Esophagus muscularis mucosa (tissue), 4 donors: ENCODE measurements around the gene FBXO39. TPM values are rescaled to one million over a fixed set of nuclear protein-coding genes. Genes with fewer than 3 reads are reported as not detected.

Source experiments
- DNase-seq: peaks from one replicate; pipeline ENCODE4 v3.0.0-alpha.2; 2017; ENCODE audit errors: extremely low spot score
- H3K27ac ChIP-seq, 4 donors: fragments of 200-600 bp; sonication (generic); replicated peaks in 1 of 4; 1 replicate in 3 of 4; 2 replicates in 1 of 4; pipeline ENCODE4 v1.5.1; 2016 to 2019; ENCODE audit warnings: mild to moderate bottlenecking in 1 of 4
- H3K27me3 ChIP-seq, 4 donors: fragments of 200-600 bp; sonication (generic); one replicate each; pipeline versions ENCODE4 v1.5.1 to v1.6.0; 2016 to 2019
- H3K36me3 ChIP-seq, 4 donors: fragments of 200-600 bp; sonication (generic); one replicate each; pipeline ENCODE4 v1.5.1; 2016 to 2019
- H3K4me1 ChIP-seq, 4 donors: fragments of 200-600 bp; sonication (generic); one replicate each; pipeline ENCODE4 v1.5.1; 2016 to 2019
- H3K4me3 ChIP-seq, 4 donors: fragments of 200-600 bp; sonication (generic); 1 replicate in 2 of 4; 2 replicates in 2 of 4; pipeline ENCODE4 v1.5.1; 2016 to 2019; ENCODE audit warnings: mild to moderate bottlenecking in 4 of 4, moderate library complexity in 1 of 4
- H3K9me3 ChIP-seq, 4 donors: fragments of 200-600 bp; sonication (generic); 1 replicate in 3 of 4; 2 replicates in 1 of 4; pipeline ENCODE4 v1.5.1; 2016 to 2019
- EP300 ChIP-seq: sonication (generic); formaldehyde crosslinking; IDR thresholded peaks from one replicate; pipeline ENCODE4 v1.6.1; 2017; ENCODE audit warnings: antibody characterized with exemption
- POLR2A ChIP-seq: fragments of 450-650 bp; IDR thresholded peaks from one replicate; pipeline ENCODE4 v1.6.1; 2017; ENCODE audit warnings: antibody characterized with exemption, moderate library complexity, mild to moderate bottlenecking, low read depth
- POLR2AphosphoS5 ChIP-seq, 2 donors: sonication (generic); formaldehyde crosslinking; IDR thresholded peaks; one replicate each; pipeline ENCODE4 v1.6.1; 2017; ENCODE audit warnings: antibody characterized with exemption in 2 of 2
- WGBS: methylation state at CpG from one replicate; pipeline ENCODE4 v1.1.5; 2018; 5-methylcytosine and 5-hydroxymethylcytosine counted together
- intact Hi-C: fragments of 100-400 bp; cut with DNase I; formaldehyde crosslinking; loops from one replicate; pipeline ENCODE4 v1.15.1; 2023
- total RNA-seq, 4 donors: library from RNA; depleted of rRNA; stranded (reverse); fragments of >200 nt; gene quantifications; one replicate each; pipeline versions ENCODE4 v1.1.0 to v1.2.1, GENCODE V29; 2016
- TF ChIP-seq, protein P1 (sequence below), 3 experiments: fragments of 200-600 bp in 2 of 3; fragments of 450-650 bp in 1 of 3; sonication (generic) in 2 of 3; IDR thresholded peaks; one replicate each; pipeline ENCODE4 v1.5.1; 2017 to 2019; ENCODE audit warnings: antibody characterized with exemption in 3 of 3, mild to moderate bottlenecking in 2 of 3, moderate library complexity in 1 of 3

The FBXO39 gene
- total RNA-seq, 4 donors from 2014 or later = 0.33 to 0.83 TPM; not detected in 2

DNA sequence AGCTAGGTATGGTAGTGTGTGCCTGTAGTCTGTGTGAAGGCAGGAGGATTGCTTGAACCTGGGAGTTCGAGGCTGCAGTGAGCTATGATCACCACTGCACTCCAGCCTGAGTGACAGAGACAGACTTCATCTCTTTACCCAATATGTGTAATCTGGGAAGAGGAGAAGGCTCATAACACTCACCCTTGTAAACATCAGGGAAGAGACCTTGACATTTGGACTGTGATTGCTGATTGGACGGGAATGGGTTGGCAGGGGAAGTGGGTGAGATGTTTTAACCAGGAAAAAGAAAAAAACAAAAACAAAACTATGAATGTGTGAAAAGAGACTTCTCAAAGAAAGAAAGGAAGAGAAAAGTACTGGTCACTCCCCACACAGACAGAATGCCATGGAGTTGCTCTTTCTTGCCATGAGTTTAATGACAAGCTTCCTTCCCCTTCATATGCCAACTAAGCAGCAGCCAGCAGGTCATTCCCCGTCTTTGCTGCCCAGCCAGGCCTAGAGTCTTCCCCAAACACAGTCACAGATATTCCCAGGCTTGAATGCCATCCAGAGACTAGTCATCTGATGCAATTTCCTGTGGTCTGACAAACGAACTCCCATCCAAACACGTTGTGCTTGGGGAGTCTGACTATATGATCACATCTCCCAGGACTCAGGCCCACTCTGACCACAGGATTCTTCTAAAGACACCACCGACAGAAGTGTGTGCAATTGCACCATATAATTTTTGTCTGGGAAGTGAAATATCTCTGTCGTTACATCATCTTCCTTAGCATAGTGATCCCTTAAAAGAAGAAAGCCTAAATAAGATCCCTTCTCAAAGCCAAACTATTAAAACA lies 23.7 kb upstream of the FBXO39 start:
- peak overlapping the region; percentile 59 to 78 (median 72) for H3K27ac ChIP-seq
- no peaks in the 10 kb centered on the region for H3K9me3 ChIP-seq
- no peak overlapping the region for H3K4me3 ChIP-seq
- TF ChIP-seq POLR2AphosphoS5 (IDR thresholded peaks at IDR 0.05) = peak; percentile 25 to 50
- TF ChIP-seq POLR2A = no peak
- TF ChIP-seq, protein P1, sequence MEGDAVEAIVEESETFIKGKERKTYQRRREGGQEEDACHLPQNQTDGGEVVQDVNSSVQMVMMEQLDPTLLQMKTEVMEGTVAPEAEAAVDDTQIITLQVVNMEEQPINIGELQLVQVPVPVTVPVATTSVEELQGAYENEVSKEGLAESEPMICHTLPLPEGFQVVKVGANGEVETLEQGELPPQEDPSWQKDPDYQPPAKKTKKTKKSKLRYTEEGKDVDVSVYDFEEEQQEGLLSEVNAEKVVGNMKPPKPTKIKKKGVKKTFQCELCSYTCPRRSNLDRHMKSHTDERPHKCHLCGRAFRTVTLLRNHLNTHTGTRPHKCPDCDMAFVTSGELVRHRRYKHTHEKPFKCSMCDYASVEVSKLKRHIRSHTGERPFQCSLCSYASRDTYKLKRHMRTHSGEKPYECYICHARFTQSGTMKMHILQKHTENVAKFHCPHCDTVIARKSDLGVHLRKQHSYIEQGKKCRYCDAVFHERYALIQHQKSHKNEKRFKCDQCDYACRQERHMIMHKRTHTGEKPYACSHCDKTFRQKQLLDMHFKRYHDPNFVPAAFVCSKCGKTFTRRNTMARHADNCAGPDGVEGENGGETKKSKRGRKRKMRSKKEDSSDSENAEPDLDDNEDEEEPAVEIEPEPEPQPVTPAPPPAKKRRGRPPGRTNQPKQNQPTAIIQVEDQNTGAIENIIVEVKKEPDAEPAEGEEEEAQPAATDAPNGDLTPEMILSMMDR (IDR thresholded peaks at IDR 0.05) = no peak
- no peak for TF ChIP-seq EP300
- H3K36me3 ChIP-seq = no peaks in the 10 kb centered on the region
- WGBS = 44% methylated on average over 7 of the region's 7 CpGs
- H3K27me3 ChIP-seq = no peaks in the 10 kb centered on the region
- H3K4me1 ChIP-seq = peaks cover 24 to 49% (median 44%) of the 10 kb centered on the region in 4 donors
- intact Hi-C loops = no loop called here
- no peak for DNase-seq

DNA sequence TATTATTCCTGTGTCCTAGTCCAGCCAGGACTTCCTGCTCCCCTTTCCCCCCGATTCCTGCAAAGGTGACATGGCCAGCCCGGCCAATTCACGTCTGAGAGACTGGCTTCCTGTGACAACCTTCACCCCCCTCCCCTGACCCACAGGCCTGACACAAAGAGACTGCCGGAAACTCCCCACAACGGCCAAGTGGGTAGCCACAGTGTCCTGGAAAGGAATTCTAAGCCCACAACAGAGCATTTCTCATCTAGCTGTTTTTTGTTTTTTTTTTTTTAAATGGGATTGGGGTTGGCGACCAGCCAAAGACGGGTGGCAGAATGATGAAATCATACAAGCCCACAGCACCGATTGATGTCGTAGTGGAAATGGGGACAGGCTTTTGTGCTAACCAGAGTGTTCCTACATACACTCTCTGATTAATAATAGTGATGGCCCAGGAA lies 23.0 kb upstream of the FBXO39 start:
- Histone ChIP-seq H3K4me1 (peaks cover 31 to 56% (median 51%) of the 10 kb centered on the region in 4 donors), H3K4me3 (no peak overlapping the region), H3K9me3 (no peaks in the 10 kb centered on the region), H3K27ac (peak overlapping the region; percentile 59 to 78 (median 72)), H3K36me3 (peaks cover 0 to 2% (median under 1%) of the 10 kb centered on the region in 4 donors), H3K27me3 (no peaks in the 10 kb centered on the region)
- 25% methylated on average over 8 of the region's 9 CpGs for WGBS
- peak in 1 of 2 donors; percentile 20 for TF ChIP-seq POLR2AphosphoS5 (IDR thresholded peaks at IDR 0.05)
- no peak for TF ChIP-seq EP300
- no peak for DNase-seq
- intact Hi-C loops = no loop called here

DNA sequence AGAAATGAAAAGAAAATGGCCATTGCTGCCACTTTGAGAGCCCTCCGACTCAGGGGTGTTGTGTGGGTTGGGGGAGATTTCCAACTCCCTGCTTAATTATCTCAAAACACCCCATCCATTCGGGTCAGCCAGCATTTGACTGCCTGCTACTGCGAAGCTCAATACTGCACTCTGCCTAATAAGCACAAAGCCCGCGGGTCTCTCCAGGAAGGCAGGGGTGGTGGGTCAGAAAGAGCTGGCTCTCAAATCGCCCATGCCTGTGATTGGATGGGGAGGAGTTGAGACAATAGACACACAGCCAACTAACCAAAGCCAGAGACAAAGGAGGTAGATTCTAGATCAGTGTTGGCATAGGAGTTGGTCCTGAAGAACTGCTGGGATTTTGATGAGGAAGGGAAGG lies 22.5 kb upstream of the FBXO39 start:
- no peak for DNase-seq
- H3K36me3 ChIP-seq = peaks cover 0 to 7% (median 3%) of the 10 kb centered on the region in 4 donors
- TF ChIP-seq POLR2AphosphoS5 (IDR thresholded peaks at IDR 0.05) (no peak), POLR2A (no peak), EP300 (no peak)
- TF ChIP-seq, protein P1 (IDR thresholded peaks at IDR 0.05) = no peak
- peak overlapping the region; percentile 59 to 78 (median 72) for H3K27ac ChIP-seq
- intact Hi-C loops = no loop called here
- H3K4me3 ChIP-seq = no peak overlapping the region
- WGBS = 77% methylated on average over 5 of the region's 6 CpGs
- H3K4me1 ChIP-seq = peaks cover 34 to 61% (median 54%) of the 10 kb centered on the region in 4 donors
- no peaks in the 10 kb centered on the region for H3K27me3 ChIP-seq
- no peaks in the 10 kb centered on the region for H3K9me3 ChIP-seq

DNA sequence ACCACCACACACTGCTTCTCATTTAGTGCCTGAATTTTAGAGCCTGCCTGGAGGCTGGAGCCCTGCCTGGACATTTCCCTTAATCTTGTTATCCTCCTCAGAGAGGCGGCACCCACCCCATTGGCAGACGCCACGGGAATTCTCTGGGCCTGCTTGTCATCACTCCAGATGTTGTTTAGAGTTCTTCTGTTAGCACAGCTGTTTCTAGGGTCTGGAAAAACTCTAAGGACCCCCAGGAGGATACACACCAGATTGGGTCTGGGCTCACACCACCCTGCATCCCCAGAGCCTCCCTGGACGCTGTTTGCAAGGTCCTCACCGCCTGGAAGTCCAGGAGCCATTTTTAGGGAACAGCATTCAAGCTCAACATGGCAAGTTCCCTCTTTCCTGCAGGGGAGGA lies 20.7 kb upstream of the FBXO39 start:
- DNase-seq = no peak
- no peak for TF ChIP-seq POLR2A
- no peak for TF ChIP-seq EP300
- TF ChIP-seq POLR2AphosphoS5 (IDR thresholded peaks at IDR 0.05) = no peak
- TF ChIP-seq, protein P1 (IDR thresholded peaks at IDR 0.05) = no peak
- Histone ChIP-seq H3K9me3 (no peaks in the 10 kb centered on the region), H3K4me3 (peak overlapping the region; percentile 47 to 67 (median 54)), H3K27me3 (no peaks in the 10 kb centered on the region), H3K27ac (peak overlapping the region; percentile 74 to 86 (median 81)), H3K4me1 (peaks cover 34 to 66% (median 54%) of the 10 kb centered on the region in 4 donors), H3K36me3 (peaks cover 0 to 23% (median 18%) of the 10 kb centered on the region in 4 donors)
- intact Hi-C loops = no loop called here
- 41% methylated on average over 5 of the region's 5 CpGs for WGBS

DNA sequence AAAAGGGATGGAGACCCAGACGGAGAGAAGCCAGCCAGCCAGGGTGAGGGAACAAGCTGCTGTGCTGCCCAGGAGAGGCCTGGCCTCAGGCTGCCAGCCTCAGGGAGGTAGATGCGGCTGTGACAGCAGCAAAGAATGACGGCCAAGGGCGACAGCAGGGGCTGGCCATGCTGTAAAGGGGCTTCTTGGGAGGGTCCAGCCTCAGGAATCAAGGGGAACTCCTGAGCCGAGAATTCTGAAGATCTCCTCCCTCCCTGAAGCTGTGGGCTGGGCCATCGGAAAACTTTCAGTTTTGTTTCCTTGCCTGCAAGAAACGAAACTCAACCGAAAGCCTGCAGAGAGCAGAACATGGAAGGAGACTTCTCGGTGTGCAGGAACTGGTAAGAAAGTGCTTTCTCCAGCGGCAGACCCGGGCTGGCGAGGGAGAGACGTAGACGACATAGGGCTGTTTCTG lies 20.3 kb upstream of the FBXO39 start, which contains the start of gene XAF1:
Gene XAF1 (plus strand): TSS at position 316 of the 454 bp plus-strand sequence. CDS start 33 bp downstream, at position 349.
- intact Hi-C loops = no loop called here

More for the DNA sequence above, 20.3 kb upstream of the FBXO39 start, which contains the start of gene XAF1:
- Histone ChIP-seq H3K36me3 (peaks cover 0 to 28% (median 23%) of the 10 kb centered on the region in 4 donors), H3K4me3 (peak within 1 kb of the TSS; percentile 47 to 67 (median 54)), H3K4me1 (peaks cover 34 to 66% (median 54%) of the 10 kb centered on the region in 4 donors), H3K27ac (peak within 1 kb of the TSS; percentile 74 to 86 (median 81)), H3K9me3 (no peaks in the 10 kb centered on the region), H3K27me3 (no peaks in the 10 kb centered on the region)
- 17% methylated on average over 14 of the region's 14 CpGs for WGBS
- no peak for DNase-seq
- TF ChIP-seq EP300 (no peak), POLR2AphosphoS5 (IDR thresholded peaks at IDR 0.05) (peak; percentile 39 to 46), POLR2A (no peak)
- TF ChIP-seq, protein P1 (IDR thresholded peaks at IDR 0.05) = no peak
